Parathyroid adenoma (tissue), 2 donors: ENCODE results near the gene CD320.
A peak's percentile ranks its signal among the peaks of the same experiment; 100 is the strongest.

Experiments
- H2AFZ ChIP-seq: fragments of 300-600 bp; sonication (generic); one replicate; pipeline ENCODE4 v1.7.0; 2017; ENCODE audit warnings: antibody characterized with exemption, mild to moderate bottlenecking
- H3K27ac ChIP-seq: fragments of 300-600 bp; sonication (generic); one replicate; pipeline ENCODE4 v1.7.0; 2017
- H3K27me3 ChIP-seq: fragments of 300-600 bp; sonication (generic); one replicate; pipeline ENCODE4 v1.7.0; 2017; ENCODE audit warnings: low read length; ENCODE audit not compliant: control insufficient read depth, insufficient read depth
- H3K36me3 ChIP-seq: fragments of 300-600 bp; sonication (generic); one replicate; pipeline ENCODE4 v1.7.0; 2017; ENCODE audit warnings: low read length; ENCODE audit not compliant: control insufficient read depth, insufficient read depth
- H3K4me1 ChIP-seq: fragments of 300-600 bp; sonication (generic); one replicate; pipeline ENCODE4 v1.7.0; 2017; ENCODE audit warnings: control low read depth
- H3K4me2 ChIP-seq: fragments of 300-600 bp; sonication (generic); one replicate; pipeline ENCODE4 v1.7.0; 2017; ENCODE audit warnings: low read length
- H3K4me3 ChIP-seq: fragments of 300-600 bp; sonication (generic); one replicate; pipeline ENCODE4 v1.7.0; 2017; ENCODE audit warnings: low read depth, low read length
- H3K79me2 ChIP-seq: fragments of 300-600 bp; sonication (generic); one replicate; pipeline ENCODE4 v1.7.0; 2017; ENCODE audit warnings: control low read depth
- H3K9ac ChIP-seq: fragments of 300-600 bp; sonication (generic); one replicate; pipeline ENCODE4 v1.7.0; 2017; ENCODE audit warnings: mild to moderate bottlenecking
- H3K9me3 ChIP-seq: fragments of 300-600 bp; sonication (generic); one replicate; pipeline ENCODE4 v1.7.0; 2017; ENCODE audit warnings: low read length; ENCODE audit not compliant: control insufficient read depth
- TF ChIP-seq, protein P1 (sequence below): fragments of 300-600 bp; sonication (generic); IDR thresholded peaks from one replicate; pipeline ENCODE4 v1.7.0; 2017; ENCODE audit warnings: antibody characterized with exemption, mild to moderate bottlenecking
- donor health status: primary hyperparathyroidism.

CD320 gene

DNA sequence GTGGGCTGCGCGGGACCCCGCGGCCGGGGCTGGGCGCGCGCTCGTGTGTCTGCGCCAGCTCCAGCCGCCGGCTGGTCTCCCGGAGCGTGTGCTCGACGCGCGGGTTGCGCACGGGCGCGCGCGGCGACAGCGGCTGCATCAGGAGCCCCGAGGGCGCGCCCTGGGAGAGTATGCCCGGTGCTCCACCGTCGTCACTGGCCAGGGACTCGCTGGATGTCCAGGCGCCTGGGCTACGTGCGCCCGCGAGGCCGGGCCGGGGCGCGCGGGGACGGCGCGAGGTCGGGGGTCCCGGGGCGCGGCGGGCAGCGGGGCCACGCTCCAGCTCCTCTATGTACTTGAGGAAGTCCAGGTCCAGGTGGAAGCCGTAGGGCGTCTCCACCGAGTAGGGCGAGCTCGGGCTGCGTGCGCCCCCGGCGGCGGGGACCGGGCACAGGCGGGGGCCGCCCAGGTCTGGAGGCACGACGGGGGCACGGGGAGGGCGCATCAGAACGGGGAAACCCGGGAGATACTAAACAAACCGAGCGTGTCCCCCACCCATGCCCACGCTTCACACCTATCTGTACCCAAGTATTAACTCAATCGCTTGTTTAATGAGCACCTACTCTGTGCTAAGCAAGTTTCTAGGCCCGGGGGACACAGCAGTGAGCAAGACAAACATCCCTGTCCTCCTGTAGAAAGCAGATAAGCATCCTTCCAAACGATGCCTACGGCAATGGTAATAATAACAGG, 27.3 kb upstream of the CD320 start:
- no peak overlapping the region for H3K4me2 ChIP-seq
- no peak overlapping the region for H2AFZ ChIP-seq
- no peaks in the 10 kb centered on the region for H3K27me3 ChIP-seq
- H3K4me1 ChIP-seq = no peaks in the 10 kb centered on the region
- H3K9me3 ChIP-seq = no peaks in the 10 kb centered on the region
- H3K79me2 ChIP-seq = no peaks in the 10 kb centered on the region
- TF ChIP-seq, protein P1, sequence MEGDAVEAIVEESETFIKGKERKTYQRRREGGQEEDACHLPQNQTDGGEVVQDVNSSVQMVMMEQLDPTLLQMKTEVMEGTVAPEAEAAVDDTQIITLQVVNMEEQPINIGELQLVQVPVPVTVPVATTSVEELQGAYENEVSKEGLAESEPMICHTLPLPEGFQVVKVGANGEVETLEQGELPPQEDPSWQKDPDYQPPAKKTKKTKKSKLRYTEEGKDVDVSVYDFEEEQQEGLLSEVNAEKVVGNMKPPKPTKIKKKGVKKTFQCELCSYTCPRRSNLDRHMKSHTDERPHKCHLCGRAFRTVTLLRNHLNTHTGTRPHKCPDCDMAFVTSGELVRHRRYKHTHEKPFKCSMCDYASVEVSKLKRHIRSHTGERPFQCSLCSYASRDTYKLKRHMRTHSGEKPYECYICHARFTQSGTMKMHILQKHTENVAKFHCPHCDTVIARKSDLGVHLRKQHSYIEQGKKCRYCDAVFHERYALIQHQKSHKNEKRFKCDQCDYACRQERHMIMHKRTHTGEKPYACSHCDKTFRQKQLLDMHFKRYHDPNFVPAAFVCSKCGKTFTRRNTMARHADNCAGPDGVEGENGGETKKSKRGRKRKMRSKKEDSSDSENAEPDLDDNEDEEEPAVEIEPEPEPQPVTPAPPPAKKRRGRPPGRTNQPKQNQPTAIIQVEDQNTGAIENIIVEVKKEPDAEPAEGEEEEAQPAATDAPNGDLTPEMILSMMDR = no peak
- no peak overlapping the region for H3K27ac ChIP-seq
- H3K9ac ChIP-seq = no peak overlapping the region
- no peak overlapping the region for H3K4me3 ChIP-seq
- no peaks in the 10 kb centered on the region for H3K36me3 ChIP-seq

DNA sequence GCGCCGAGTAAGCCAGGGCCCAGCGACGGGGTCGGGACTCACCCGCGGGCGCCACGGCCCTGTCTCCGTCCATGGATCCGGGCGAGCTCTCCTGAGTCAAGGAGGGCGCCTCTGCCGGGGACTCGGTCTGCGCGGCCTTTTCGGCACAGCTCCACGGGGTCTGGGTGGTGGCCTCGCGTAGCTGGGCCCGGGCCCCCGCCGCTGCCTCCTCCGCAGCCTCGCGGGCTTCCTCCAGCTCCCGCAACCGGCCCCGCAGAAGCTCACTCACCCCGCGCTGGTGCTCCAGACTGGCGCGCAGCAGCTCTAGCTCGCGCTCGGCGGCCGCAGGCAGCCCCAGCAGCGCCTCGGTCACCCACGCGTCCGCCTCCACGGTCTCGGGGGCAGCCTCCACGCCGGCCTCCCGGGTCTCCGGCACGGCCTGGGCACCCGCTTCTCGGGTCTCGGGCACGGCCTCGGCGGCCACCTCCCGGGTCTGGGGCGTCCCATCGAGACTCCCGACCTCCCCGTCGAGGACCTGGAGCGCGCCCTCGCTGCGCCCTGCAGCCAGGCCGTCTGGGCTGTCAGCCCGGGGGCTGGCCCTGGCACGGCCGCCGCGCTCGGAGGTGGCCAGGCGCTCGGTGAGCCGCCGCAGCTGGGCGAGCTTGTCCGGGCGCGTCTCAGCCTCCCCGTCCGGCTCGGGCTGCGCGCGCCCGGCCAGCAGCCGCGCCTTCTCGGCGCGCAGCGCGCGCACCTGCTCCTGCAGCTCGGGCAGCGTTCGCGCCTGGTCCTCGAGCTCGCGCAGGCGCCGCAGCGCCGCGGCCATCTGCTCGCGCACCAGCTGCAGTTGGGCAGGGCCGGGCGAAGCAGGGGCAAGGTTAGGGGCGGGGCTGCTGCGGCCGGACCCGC, 26.5 kb upstream of the CD320 start:
- Histone ChIP-seq H3K4me2 (peak overlapping the region; percentile 65), H3K27ac (no peak overlapping the region), H3K79me2 (no peaks in the 10 kb centered on the region), H2AFZ (peak overlapping the region; percentile 53), H3K4me3 (peak overlapping the region; percentile 42), H3K4me1 (no peaks in the 10 kb centered on the region), H3K9ac (no peak overlapping the region), H3K9me3 (no peaks in the 10 kb centered on the region), H3K27me3 (no peaks in the 10 kb centered on the region), H3K36me3 (no peaks in the 10 kb centered on the region)
- TF ChIP-seq, protein P1 = no peak

DNA sequence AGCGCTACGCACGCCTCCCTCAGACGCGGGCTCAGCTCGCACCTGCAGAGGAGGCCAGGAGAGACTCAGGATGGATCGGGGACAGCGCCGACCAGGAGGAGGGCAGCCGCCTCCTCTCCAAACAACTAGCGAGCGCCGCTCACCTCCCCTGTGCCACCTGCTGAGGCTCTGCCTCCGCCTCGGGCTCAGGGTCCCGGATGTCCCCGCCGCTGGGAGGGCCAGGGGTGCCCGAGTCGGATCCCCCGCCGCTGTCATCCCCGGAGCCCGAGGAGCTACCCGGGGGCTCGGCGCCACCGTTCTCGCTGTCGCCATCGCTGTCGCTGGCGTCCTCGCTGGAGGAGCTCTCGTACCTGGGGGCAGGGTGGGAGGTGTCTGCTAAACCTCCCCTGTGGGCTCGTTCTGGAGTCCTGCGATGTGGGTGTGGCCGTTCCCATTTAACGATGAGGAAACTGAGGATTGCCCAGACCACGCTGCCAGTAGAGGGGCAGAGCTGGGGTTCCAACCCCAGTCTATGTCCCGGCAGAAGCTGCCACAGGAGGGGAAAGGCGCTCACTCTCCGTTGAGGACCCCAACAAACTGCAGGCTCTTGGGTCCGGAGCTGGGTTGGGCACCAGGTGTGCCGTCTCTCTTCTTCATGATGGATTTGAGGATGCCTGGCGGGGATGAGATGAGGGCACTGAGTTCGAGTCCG, 25.8 kb upstream of the CD320 start:
- TF ChIP-seq, protein P1 = no peak
- Histone ChIP-seq H3K79me2 (no peaks in the 10 kb centered on the region), H3K27me3 (no peaks in the 10 kb centered on the region), H3K4me2 (peak overlapping the region; percentile 65), H3K27ac (no peak overlapping the region), H2AFZ (peak overlapping the region; percentile 60), H3K36me3 (no peaks in the 10 kb centered on the region), H3K4me3 (peak overlapping the region; percentile 42), H3K9ac (no peak overlapping the region), H3K9me3 (no peaks in the 10 kb centered on the region), H3K4me1 (no peaks in the 10 kb centered on the region)

DNA sequence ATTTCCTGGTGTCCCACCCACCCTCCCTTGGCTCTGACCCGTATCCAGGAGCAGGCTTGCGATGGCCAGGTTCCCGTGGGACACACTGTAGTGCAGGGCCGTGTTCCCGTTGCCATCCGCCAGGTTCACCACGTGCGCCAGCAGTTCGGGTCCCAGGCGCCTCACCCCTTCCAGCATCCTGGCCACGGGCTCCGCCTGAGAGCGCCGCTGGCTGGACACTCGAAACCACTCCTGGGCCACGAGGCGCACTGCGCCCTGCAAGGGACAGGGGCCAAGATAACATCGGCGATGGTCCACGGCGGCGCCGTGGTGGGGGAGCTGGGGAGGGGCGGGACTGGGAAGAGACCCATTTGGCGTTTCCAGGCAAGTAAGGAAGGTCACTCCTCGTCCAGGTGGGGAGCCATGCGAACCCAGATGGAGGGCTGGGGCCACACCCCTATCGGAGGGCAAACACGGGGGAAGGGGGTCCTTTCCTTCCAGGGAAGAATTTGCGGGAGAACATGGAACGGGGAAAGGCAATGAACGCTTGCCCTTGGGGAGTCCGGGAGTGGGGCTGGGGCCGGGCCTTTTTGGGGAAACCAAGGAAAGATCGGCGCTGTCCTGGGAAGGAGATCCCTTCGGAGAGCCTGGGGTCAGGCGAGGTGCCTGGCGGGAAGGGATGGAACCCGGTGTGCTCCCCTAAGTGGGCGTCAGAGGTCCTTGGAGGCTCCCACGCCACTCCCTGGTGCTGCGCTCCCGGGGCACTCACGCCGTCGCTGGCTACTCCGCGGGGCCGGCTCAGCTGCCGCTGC, 25.0 kb upstream of the CD320 start:
- H3K4me2 ChIP-seq = peak overlapping the region; percentile 65
- no peak overlapping the region for H3K9ac ChIP-seq
- TF ChIP-seq, protein P1 = no peak
- peak overlapping the region; percentile 60 for H2AFZ ChIP-seq
- H3K4me1 ChIP-seq = no peaks in the 10 kb centered on the region
- H3K4me3 ChIP-seq = peak overlapping the region; percentile 22
- no peaks in the 10 kb centered on the region for H3K79me2 ChIP-seq
- no peaks in the 10 kb centered on the region for H3K27me3 ChIP-seq
- H3K27ac ChIP-seq = no peak overlapping the region
- H3K36me3 ChIP-seq = no peaks in the 10 kb centered on the region
- H3K9me3 ChIP-seq = no peaks in the 10 kb centered on the region
